Body of pancreas (tissue), 4 donors: Measurements from ENCODE around the gene THSD7B.

Experiments used
- CTCF ChIP-seq, 7 experiments: fragments of 450-650 bp in 4 of 7; fragments of 200-600 bp in 3 of 7; sonication (generic) in 3 of 7; IDR thresholded peaks; one replicate each; pipeline ENCODE4 v1.5.1; 2016 to 2019; ENCODE audit warnings: antibody characterized with exemption in 7 of 7
- POLR2A ChIP-seq, 3 donors: fragments of 450-650 bp; IDR thresholded peaks; one replicate each; pipeline ENCODE4 v1.6.1; 2016; ENCODE audit warnings: antibody characterized with exemption in 3 of 3, mild to moderate bottlenecking in 2 of 3

DNA sequence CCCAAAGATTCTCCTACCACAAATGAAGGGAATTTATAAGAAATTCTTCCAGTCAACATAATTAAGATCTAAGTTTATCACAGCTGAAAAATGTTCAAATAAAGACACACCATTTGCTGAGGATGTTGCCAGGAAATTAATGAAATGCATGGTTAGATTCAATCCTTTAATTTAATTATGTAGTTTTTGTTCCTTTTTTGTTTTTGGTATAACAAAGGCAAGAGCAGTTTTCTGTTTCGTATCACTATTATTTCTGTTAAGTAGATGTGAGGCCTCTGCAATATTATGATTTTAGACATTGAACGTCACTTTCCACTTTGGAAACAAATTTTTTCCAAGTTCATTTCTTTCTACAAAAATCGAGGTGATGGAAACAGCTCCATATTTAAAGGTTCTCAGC lies 440.0 kb downstream of the THSD7B start:
- TF ChIP-seq POLR2A (IDR thresholded peaks at IDR 0.05): no peak
- no peak for TF ChIP-seq CTCF (IDR thresholded peaks at IDR 0.05)
